Muscle of leg (tissue), 11 donors: Measurements from ENCODE around the gene AHDC1. TPM values are rescaled to one million over a fixed set of nuclear protein-coding genes. Genes with fewer than 3 reads are reported as not detected.

ENCODE experiments used
- DNase-seq: peaks from one replicate; pipeline ENCODE4 v3.0.0; 2013
- H3K27ac ChIP-seq: one replicate; pipeline ENCODE4 v1.5.1; 2013; ENCODE audit warnings: mild to moderate bottlenecking, low read length, control low read depth
- H3K27me3 ChIP-seq: one replicate; pipeline ENCODE4 v1.6.1; 2013; ENCODE audit warnings: low read length; ENCODE audit not compliant: control insufficient read depth, insufficient read depth
- H3K36me3 ChIP-seq: one replicate; pipeline ENCODE4 v1.6.1; 2013; ENCODE audit warnings: low read length; ENCODE audit not compliant: control insufficient read depth, insufficient read depth
- H3K4me1 ChIP-seq: one replicate; pipeline ENCODE4 v1.6.1; 2013; ENCODE audit warnings: low read length; ENCODE audit not compliant: control insufficient read depth, insufficient read depth
- H3K4me3 ChIP-seq: one replicate; pipeline ENCODE4 v1.5.1; 2013; ENCODE audit warnings: low read length, control low read depth
- H3K9me3 ChIP-seq: replicated peaks from 2 replicates; pipeline ENCODE4 v1.6.1; 2013; ENCODE audit warnings: low read depth, low read length; ENCODE audit not compliant: control insufficient read depth
- WGBS: methylation state at CpG from one replicate; pipeline ENCODE4 v1.1.5; 2013; ENCODE audit warnings: missing lambda C conversion rate; ENCODE audit not compliant: insufficient coverage; 5-methylcytosine and 5-hydroxymethylcytosine counted together
- polyA plus RNA-seq, 8 donors: library from polyadenylated mRNA; unstranded; fragments of 120-200 nt; gene quantifications; one replicate each; pipeline versions ENCODE4 v1.2.1 to v1.2.3, GENCODE V29; 2013; ENCODE audit warnings: inconsistent platforms in 1 of 8, low replicate concordance in 1 of 8; ENCODE audit not compliant: insufficient read length in 8 of 8, insufficient read depth in 1 of 8
- total RNA-seq: library from RNA; stranded (reverse); fragments of 120-200 nt; gene quantifications from one replicate; pipeline ENCODE4 v1.2.4, GENCODE V29; 2013

AHDC1 gene
- total and polyA plus RNA-seq, 9 donors, result 24.0 to 97.6 (median 86.5) TPM

- no peaks in the 10 kb centered on the region for H3K9me3 ChIP-seq
- no peak overlapping the region for H3K27ac ChIP-seq
- H3K4me1 ChIP-seq, result peaks cover 9% of the 10 kb centered on the region
- no peak for DNase-seq
- no CpG with 5 or more reads among the region's 1 CpG for WGBS
- H3K4me3 ChIP-seq, result no peak overlapping the region
- peaks cover 5% of the 10 kb centered on the region for H3K36me3 ChIP-seq
- H3K27me3 ChIP-seq, result no peaks in the 10 kb centered on the region
Observed at GRCh38 chr1:27485363-27485762, 118.6 kb downstream of the AHDC1 start.

Other genes starting within 250 kb of the AHDC1 start
- 12.4 TPM for gene MAP3K6, start 237.2 kb downstream of the AHDC1 start, total RNA-seq
- gene MAP3K6, start 237.2 kb downstream of the AHDC1 start, polyA plus RNA-seq, result 10 to 100 TPM in 7 of 8 donors, 1 to 10 TPM in 1; 10.0 to 13.6 (median 12.5) TPM
- gene FCN3, start 229.3 kb downstream of the AHDC1 start, total RNA-seq, result 0.75 TPM
- gene FCN3, start 229.3 kb downstream of the AHDC1 start, polyA plus RNA-seq, result 1 to 10 TPM in 1 of 8 donors, under 1 TPM in 5, not detected in 2; 0.20 to 1.7 (median 0.49) TPM
- gene CD164L2, start 220.8 kb downstream of the AHDC1 start, total RNA-seq, result not detected
- under 1 TPM in 1 of 8 donors, not detected in 7; 0.48 TPM for gene CD164L2, start 220.8 kb downstream of the AHDC1 start, polyA plus RNA-seq
- 0.18 TPM for gene GPR3, start 211.5 kb downstream of the AHDC1 start, total RNA-seq
- 1 to 10 TPM in 2 of 8 donors, under 1 TPM in 6; 0.55 to 1.1 (median 0.86) TPM for gene GPR3, start 211.5 kb downstream of the AHDC1 start, polyA plus RNA-seq
- 22.4 TPM for gene WASF2, start 114.0 kb downstream of the AHDC1 start, total RNA-seq
- 10 to 100 TPM; 57.1 to 99.8 (median 75.5) TPM for gene WASF2, start 114.0 kb downstream of the AHDC1 start, polyA plus RNA-seq
- gene FGR, start 31.0 kb upstream of the AHDC1 start, total RNA-seq, result 1.4 TPM
- gene FGR, start 31.0 kb upstream of the AHDC1 start, polyA plus RNA-seq, result 1 to 10 TPM; 1.5 to 2.5 (median 2.2) TPM
- 102 TPM for gene IFI6, start 68.0 kb upstream of the AHDC1 start, total RNA-seq
- 10 to 100 TPM; 41.4 to 91.4 (median 70.4) TPM for gene IFI6, start 68.0 kb upstream of the AHDC1 start, polyA plus RNA-seq
- gene FAM76A, start 121.8 kb upstream of the AHDC1 start, total RNA-seq, result 23.3 TPM
- 10 to 100 TPM; 12.9 to 26.6 (median 17.9) TPM for gene FAM76A, start 121.8 kb upstream of the AHDC1 start, polyA plus RNA-seq
- gene STX12, start 169.1 kb upstream of the AHDC1 start, total RNA-seq, result 30.2 TPM
- 10 to 100 TPM; 24.4 to 33.9 (median 27.4) TPM for gene STX12, start 169.1 kb upstream of the AHDC1 start, polyA plus RNA-seq
- gene PPP1R8, start 226.6 kb upstream of the AHDC1 start, total RNA-seq, result 33.6 TPM
- gene PPP1R8, start 226.6 kb upstream of the AHDC1 start, polyA plus RNA-seq, result 10 to 100 TPM; 27.8 to 43.3 (median 32.0) TPM